ENCODE results near the gene CCSAP.
"Not testable (repeated sequence)": the region's sequence is repeated elsewhere in the genome, so short reads cannot be mapped to it uniquely, and the experiment has no call there.

CCSAP gene

GRCh38 chr1:229325401-229325800 lies 17.4 kb downstream of the CCSAP start:
- DNase-seq = no peak

DNA sequence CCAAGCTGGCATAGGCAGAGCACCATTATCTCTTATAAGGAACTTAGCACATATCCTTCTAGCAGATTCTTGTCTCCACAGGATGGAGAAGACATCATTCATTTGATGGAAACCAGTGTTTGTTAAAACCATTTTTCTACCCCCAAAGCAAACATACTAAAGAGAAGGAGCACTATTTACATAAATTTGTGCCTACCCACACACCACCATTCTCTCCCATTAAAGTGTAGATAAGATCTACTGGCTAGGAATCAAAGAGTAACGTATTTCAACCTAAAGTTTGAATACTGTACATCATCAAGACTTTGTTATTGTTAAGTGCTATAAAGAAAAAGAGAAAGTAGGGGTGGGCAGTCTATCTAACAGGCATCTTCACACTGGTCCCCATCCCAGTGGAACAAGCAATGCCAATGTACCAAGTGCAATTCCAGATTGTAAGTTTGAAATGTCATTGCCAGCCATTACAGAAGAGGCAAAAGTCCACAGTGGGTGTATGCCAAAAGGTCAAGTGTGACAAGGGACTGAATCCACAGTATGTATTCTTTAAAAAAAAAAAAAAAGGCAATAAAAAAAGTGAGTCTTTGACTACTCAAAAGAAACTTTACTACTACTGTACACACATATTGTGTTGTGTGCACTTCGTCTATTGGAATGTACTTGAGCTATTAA lies 18.8 kb downstream of the CCSAP start:
- DNase-seq = no peak

DNA sequence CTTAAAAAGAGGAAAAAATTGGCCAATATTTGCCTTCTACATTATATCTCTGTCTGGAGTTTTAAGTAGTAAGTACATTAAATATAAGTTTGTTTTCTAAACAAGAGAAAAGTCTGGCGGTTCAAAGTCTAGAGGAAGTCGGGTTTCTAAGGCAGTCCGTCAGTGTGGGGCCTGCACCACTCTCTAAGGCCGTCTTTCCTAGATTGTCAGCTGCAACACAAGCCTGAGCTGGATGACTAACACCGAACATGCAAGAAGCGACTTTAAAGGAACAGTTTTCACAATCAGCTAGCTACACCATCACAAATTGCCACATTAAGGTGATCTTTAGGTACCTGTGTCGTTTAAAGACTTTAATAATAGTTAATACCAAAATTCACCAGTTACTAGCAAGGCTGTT lies 19.6 kb downstream of the CCSAP start:
- DNase-seq = no peak

DNA sequence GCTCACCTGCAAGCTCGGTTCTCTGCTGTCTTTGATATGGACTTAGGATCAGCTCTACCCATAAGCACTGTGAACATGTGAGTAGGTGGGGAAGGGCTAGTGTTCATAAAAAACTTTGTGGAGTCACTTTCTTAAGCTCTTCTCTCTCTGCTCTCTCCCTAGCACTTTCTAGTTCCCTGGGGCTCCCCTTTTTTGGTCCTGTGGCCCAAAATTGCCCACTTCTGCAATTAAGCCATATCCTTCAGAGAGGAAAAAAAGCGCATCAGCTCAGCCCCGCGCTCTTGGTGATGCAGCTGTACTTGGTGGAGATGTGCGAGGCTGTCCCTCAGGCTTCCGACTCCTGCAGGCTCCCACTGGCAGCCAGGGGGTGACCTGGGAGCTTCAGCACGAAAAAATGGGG lies 23.4 kb downstream of the CCSAP start:
- DNase-seq = no peak

- no peak for DNase-seq
These were observed 24.8 kb downstream of the CCSAP start for GRCh38 chr1:229318056-229318455.

DNA sequence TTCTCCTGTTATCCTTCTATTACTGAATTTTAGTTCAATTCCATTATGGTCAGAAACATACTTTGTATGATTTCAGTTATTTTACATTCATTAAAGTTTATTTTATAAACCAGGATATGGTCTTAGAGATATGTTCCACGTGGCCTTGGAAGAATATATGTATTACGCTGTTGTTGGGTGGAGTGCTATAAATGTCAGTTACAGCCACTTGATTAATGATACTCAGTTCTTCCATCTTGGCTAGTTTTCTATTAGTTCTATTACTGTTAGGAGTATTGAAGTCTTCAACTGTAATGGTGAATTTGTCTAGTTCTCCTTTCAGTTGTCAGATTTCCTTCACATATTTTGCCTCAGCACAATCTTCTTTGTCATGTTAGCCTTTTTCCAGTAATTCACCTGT lies 26.7 kb downstream of the CCSAP start:
- DNase-seq = no peak

- DNase-seq = no peak
These were observed 32.0 kb downstream of the CCSAP start for GRCh38 chr1:229310833-229311232.

- DNase-seq = no peak
These were observed 33.2 kb downstream of the CCSAP start for GRCh38 chr1:229309684-229310083.

GRCh38 chr1:229309074-229309473 lies 33.8 kb downstream of the CCSAP start:
- DNase-seq = no peak

- no peak for DNase-seq
These were observed 37.5 kb downstream of the CCSAP start for GRCh38 chr1:229305392-229305791.

GRCh38 chr1:229303855-229304254 lies 39.0 kb downstream of the CCSAP start:
- DNase-seq = no peak

GRCh38 chr1:229302740-229303139 lies 40.1 kb downstream of the CCSAP start:
- no peak for DNase-seq

GRCh38 chr1:229300099-229300757 lies 42.6 kb downstream of the CCSAP start:
- DNase-seq = no peak

GRCh38 chr1:229298887-229299503 lies 43.9 kb downstream of the CCSAP start:
- no peak for DNase-seq

DNA sequence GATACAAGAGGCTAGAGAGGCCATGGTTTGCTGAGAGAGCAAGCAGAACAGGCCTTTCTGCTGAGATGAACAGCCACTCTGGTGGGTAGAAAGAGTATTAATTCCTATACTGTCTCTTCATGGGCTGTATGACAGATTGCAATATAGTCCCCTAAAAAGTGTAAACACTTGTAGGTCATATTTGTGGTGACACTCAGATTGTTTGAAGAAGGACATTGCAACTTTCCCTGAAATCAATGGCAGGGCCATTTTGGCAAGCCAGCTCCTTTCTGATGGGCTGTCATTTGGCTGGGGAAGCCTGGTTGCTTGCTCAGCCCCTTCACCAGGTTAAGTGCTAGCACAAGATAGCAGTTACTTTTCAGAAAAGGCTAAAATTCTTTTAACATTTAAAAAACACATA lies 44.4 kb downstream of the CCSAP start:
- no peak for DNase-seq

- DNase-seq = no peak
These were observed 45.1 kb downstream of the CCSAP start for GRCh38 chr1:229297746-229298145.

DNA sequence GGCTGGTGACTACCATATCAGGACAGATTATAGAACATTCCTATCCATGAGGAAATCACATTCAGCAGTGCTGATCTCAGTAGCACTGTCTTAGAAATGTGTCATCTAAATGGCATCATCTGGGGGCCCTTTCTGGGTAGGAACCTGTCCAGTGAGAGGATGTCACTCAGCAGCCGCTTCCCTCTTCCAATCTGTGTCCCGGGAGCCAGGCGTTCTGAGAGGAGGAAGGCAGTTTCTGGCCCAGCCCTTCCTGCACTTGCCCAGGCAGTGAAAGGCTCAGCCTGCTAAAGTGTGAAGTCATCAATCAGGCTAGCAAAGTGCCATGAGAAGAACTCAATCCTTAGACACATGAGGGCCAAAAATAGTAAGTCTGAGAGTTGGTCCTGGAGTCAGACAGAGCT lies 46.3 kb downstream of the CCSAP start:
- DNase-seq = no peak

DNA sequence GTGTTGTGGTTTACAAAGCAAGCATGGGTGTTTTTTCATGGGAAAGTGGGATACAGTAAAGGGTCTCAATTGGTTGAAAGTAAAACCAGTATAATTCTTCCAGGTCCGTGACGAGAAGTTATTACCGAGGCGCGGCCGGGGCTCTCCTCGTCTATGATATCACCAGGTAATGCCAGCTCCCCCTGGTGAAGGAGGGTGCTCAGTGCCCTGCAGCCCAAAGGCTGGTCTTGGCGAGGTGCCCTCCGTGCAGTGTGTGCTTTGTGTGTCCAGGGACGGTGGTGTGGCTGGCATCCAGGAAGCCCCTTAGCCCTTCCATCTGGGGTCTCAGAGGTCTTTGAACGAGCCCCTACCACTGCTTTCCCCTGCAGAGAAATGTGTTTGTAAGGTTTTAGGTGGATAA lies 47.1 kb downstream of the CCSAP start:
- DNase-seq = no peak

- DNase-seq = no peak
These were observed 49.2 kb downstream of the CCSAP start for GRCh38 chr1:229293528-229294204.

DNA sequence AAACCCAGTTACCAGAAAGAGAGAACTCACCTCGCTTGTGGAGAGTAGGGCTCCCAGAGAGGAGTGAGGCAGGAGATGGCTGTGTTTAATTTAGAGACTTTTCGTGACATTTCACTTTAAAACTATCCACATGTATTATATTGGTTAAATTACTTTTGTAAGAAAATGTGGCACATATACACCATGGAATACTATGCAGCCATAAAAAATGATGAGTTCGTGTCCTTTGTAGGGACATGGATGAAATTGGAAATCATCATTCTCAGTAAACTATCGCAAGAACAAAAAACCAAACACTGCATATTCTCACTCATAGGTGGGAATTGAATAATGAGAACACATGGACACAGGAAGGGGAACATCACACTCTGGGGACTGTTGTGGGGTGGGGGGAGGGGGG lies 51.2 kb downstream of the CCSAP start:
- not testable (repeated sequence) for DNase-seq

GRCh38 chr1:229288516-229288915 lies 54.3 kb downstream of the CCSAP start:
- DNase-seq = no peak

- DNase-seq = no peak
These were observed 55.6 kb downstream of the CCSAP start for GRCh38 chr1:229287267-229287666.

- DNase-seq = no peak
These were observed 56.6 kb downstream of the CCSAP start for GRCh38 chr1:229286099-229286766.

Data from NCI-H510A treated with DMSO at 0.1 percent for 48 hours (cell line).